Calu3 (cell line): ENCODE measurements around the gene PPP6R2. TPM values are rescaled to one million over a fixed set of nuclear protein-coding genes. Genes with fewer than 3 reads are reported as not detected.

Source experiments
- BruUV-seq: library from RNA; stranded (reverse); fragments of 400-500 nt; replicated peaks from 2 replicates; lab custom pipeline; 2021; lab: Mats Ljungman, UMichigan
- CTCF ChIA-PET: fragments of 300-600 bp; sonication (Branson Sonifier 250); formaldehyde crosslinking; loops from one replicate; lab custom pipeline; 2022; ENCODE audit warnings: antibody characterized with exemption; lab: Charles Lee
- DNase-seq: peaks from one replicate; pipeline ENCODE4 v3.0.0; 2022
- H3K27ac Mint-ChIP-seq: one replicate; pipeline ENCODE4 v1.8.0; 2022; ENCODE audit warnings: mixed read lengths; ENCODE audit not compliant: unreplicated experiment
- H3K27me3 Mint-ChIP-seq: one replicate; pipeline ENCODE4 v1.8.0; 2022; ENCODE audit warnings: mixed read lengths; ENCODE audit not compliant: unreplicated experiment
- H3K36me3 Mint-ChIP-seq: one replicate; pipeline ENCODE4 v1.8.0; 2022; ENCODE audit warnings: mild to moderate bottlenecking, moderate library complexity, mixed read lengths; ENCODE audit not compliant: insufficient read depth, unreplicated experiment
- H3K4me1 Mint-ChIP-seq: one replicate; pipeline ENCODE4 v1.8.0; 2022; ENCODE audit warnings: mild to moderate bottlenecking, low read depth, mixed read lengths; ENCODE audit not compliant: unreplicated experiment
- H3K4me3 Mint-ChIP-seq: one replicate; pipeline ENCODE4 v1.8.0; 2022; ENCODE audit warnings: mild to moderate bottlenecking, low read depth, moderate library complexity, mixed read lengths; ENCODE audit not compliant: unreplicated experiment
- H3K9me3 Mint-ChIP-seq: one replicate; pipeline ENCODE4 v1.8.0; 2022; ENCODE audit warnings: low read depth, mixed read lengths; ENCODE audit not compliant: unreplicated experiment
- CTCF ChIP-seq: fragments of 200-600 bp; IDR thresholded peaks from one replicate; pipeline ENCODE4 v1.8.0; 2022; ENCODE audit warnings: antibody characterized with exemption; ENCODE audit not compliant: unreplicated experiment
- intact Hi-C: fragments of 100-400 bp; cut with micrococcal nuclease; formaldehyde crosslinking; loops from one replicate; pipeline ENCODE4 v1.10.0; 2022; ENCODE audit not compliant: unreplicated experiment
- total RNA-seq: library from RNA; stranded (reverse); gene quantifications from 2 replicates; pipeline ENCODE4 v1.2.3, GENCODE V29; 2022

Gene PPP6R2
- total RNA-seq, 1 experiment from 2014 or later: 47.1 TPM

DNA sequence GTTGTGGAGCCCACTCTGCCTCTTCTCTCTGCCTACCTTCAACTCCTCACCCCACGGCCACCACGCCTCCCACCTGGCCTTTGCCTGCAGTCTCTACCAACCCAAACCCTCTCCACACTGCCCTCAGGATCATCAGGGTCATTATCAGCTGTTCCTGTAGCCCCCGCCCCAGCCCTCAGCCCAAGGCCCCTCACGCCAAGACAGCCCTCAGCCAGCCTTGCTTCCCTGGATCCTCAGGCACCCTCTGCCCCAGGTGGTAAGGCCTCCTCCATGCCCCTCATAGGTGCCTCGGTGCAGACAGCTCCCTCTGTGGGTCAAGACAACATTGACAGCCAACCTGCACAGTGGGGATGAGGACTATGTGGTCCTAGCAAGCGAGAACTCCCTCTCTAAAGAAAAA lies 130.0 kb downstream of the PPP6R2 start:
- peaks cover 42% of the 10 kb centered on the region for H3K4me1 Mint-ChIP-seq
- peak; percentile 41 for TF ChIP-seq CTCF
- intact Hi-C loops: no loop called here
- peak; percentile 54 for DNase-seq
- H3K27me3 Mint-ChIP-seq: no peaks in the 10 kb centered on the region
- H3K4me3 Mint-ChIP-seq: peak overlapping the region; percentile 85
- peak overlapping the region; percentile 57 for H3K27ac Mint-ChIP-seq
- peaks cover 64% of the 10 kb centered on the region for H3K36me3 Mint-ChIP-seq
- BruUV-seq: no TSS peak
- H3K9me3 Mint-ChIP-seq: no peaks in the 10 kb centered on the region
- CTCF ChIA-PET: interaction anchor here (1.0 to 1.7 kb wide), 3 partner anchors 13 to 85 kb away, joined by 3 to 5 read pairs (median 4); no protein-coding TSS in a partner anchor

DNA sequence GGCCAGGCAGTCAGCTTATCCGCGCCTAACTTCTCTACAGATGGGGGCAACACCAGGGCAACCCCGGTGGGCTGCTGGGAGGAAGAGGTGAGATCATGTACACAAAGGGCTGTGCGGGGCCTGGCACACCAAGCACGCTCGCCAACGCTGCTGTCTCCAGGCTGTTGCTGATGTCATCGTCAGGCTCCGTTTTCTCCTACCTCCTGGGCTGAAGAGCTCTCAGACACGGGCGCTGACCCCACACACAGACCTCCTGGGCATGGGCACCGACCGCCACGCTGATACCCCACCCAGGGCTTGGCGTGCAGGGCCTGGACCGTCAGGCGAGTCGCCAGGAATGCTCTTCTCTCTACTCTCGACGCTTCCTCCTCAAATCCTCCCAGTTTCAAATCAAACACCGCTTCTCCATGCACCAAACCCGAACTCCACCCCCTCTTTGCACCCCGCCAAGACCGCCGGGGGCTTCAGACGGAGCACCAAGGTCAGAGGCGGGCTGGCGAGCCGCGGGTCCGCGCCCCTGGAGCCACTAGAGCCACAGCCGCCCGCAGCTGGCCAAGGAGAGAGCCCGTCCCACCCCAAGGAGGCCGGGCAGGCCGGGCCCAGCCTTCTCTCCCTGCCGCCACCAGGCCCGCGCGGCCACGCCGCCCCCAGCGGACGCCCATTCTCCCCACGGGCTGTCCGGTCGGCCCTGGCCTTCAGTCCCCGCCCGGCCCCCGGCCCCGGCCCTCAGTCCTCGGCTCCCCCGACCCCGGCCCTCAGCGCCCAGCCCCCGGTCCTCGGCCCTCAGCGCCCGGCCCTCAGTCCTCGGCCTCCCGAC lies 130.9 kb downstream of the PPP6R2 start:
- H3K36me3 Mint-ChIP-seq: peaks cover 58% of the 10 kb centered on the region
- peak overlapping the region; percentile 85 for H3K4me3 Mint-ChIP-seq
- TF ChIP-seq CTCF: no peak
- H3K27me3 Mint-ChIP-seq: peaks cover under 1% of the 10 kb centered on the region
- no TSS peak for BruUV-seq
- H3K9me3 Mint-ChIP-seq: no peaks in the 10 kb centered on the region
- CTCF ChIA-PET: interaction anchor here (1.0 to 1.7 kb wide), 3 partner anchors 14 to 86 kb away, joined by 3 to 5 read pairs (median 4); no protein-coding TSS in a partner anchor
- H3K4me1 Mint-ChIP-seq: peaks cover 42% of the 10 kb centered on the region
- peak; percentile 44 for DNase-seq
- peak overlapping the region; percentile 57 for H3K27ac Mint-ChIP-seq
- intact Hi-C loops: no loop called here

GRCh38 chr22:50474710-50475651 lies 131.9 kb downstream of the PPP6R2 start, which contains the start of gene SBF1:
SBF1 (minus strand) TSS chr22:50475035; CDS start chr22:50474840, 195 bp downstream.
- peaks cover 42% of the 10 kb centered on the region for H3K4me1 Mint-ChIP-seq
- peak within 1 kb of the TSS; percentile 57 for H3K27ac Mint-ChIP-seq
- H3K36me3 Mint-ChIP-seq: peaks cover 51% of the 10 kb centered on the region
- DNase-seq: peak; percentile 95
- intact Hi-C loops: no loop called here
- H3K9me3 Mint-ChIP-seq: no peaks in the 10 kb centered on the region
- H3K27me3 Mint-ChIP-seq: peaks cover 10% of the 10 kb centered on the region
- H3K4me3 Mint-ChIP-seq: peak within 1 kb of the TSS; percentile 85
- CTCF ChIA-PET: no interaction called here
- TF ChIP-seq CTCF: no peak
- no TSS peak for BruUV-seq

- peaks cover 35% of the 10 kb centered on the region for H3K4me1 Mint-ChIP-seq
- no peak for DNase-seq
- peaks cover 15% of the 10 kb centered on the region for H3K27me3 Mint-ChIP-seq
- no TSS peak for BruUV-seq
- intact Hi-C loops: no loop called here
- H3K9me3 Mint-ChIP-seq: no peaks in the 10 kb centered on the region
- peak overlapping the region; percentile 85 for H3K4me3 Mint-ChIP-seq
- no peak for TF ChIP-seq CTCF
- H3K27ac Mint-ChIP-seq: peak overlapping the region; percentile 27
- peaks cover 49% of the 10 kb centered on the region for H3K36me3 Mint-ChIP-seq
- CTCF ChIA-PET: no interaction called here
Observed at GRCh38 chr22:50475652-50476002, 132.5 kb downstream of the PPP6R2 start.
